Measurements from ENCODE around the gene LDLRAD3.
"Not testable (repeated sequence)": the region's sequence is repeated elsewhere in the genome, so short reads cannot be mapped to it uniquely, and the experiment has no call there.

Gene LDLRAD3

DNA sequence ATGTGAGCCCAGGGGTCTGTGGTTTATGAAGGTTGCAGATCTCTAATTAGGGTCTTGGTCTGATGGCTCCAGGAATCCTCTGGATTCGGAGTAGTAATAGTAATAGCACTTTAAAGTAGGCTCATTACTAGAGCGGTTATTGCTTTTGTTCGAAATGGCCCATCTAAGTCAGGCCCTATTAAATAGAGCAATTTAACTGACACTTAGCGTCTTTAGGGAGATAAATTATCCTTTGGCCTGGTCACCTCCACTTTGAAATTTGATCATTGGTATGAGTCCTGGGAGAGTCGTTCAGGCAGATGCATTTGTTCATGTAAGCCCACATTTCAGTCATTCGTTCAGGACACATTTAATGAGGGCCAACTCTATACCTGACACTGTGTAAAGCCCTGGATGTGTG lies 54.8 kb downstream of the LDLRAD3 start:
- DNase-seq = no peak

DNA sequence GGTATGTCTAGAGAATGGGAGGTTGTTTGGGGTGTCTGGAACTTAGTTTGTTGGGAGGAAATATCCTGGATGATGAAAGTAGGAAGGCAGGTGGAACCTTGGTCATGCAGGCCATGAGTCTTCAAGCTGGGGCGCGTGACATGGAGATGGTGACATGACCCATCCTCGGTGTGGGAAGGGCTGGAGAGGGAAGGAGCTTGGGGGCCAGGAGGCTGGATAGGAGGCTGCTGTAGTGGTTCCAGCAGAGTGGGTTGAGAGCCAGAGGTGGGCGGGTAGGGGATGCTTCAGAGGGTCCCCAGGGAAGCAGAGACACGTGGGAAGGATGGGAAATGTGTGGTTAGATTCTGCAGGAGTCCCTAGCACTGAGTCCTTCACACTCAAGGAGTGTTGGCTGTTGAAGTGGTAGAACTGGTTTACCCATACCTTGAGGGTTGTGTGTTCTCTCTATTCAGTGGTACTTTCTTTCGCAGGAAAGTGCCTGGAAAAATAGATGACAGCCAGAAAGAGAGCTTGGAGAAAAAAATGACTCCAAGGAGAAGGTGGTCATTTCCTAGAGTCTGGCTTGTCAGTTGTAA lies 56.8 kb downstream of the LDLRAD3 start:
- DNase-seq = no peak

DNA sequence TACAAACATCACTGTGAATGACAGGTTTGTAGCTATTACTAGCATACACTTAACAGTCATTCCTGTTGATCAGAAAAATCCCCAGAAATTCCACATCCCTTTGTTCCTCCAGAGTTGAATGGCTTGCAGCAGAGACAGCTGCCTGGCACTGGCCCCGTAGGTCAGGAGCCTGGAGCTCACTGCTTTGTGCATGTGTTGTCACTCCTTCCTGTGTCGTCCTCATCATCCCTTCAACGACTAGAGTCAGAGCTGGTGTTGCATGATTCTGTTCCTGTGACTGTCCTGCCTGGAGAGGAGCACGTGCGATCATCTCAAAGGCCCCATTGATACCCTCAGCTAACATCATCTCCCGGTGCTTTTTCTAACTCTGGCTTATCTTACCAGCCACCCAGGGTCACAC lies 58.3 kb downstream of the LDLRAD3 start:
- peak; percentile 38 for DNase-seq

DNA sequence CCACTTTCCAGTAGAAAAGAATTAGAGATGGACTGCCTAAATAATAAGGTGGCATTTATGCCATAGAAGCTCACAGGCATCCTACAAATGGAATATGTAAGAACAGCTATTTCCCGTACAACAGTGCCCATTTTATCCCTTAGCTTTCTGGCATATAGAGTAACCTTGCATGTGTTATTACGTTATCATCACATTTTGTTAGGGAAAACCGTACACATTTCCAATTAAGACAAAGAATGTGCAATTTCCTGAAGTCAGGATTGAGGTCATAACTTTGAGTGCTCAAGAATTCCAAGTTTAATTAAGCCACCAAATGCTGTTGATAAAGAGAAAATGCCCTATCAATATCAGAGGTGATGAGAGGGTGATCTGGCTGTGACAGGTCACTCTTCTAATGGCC lies 58.9 kb downstream of the LDLRAD3 start:
- DNase-seq = no peak

DNA sequence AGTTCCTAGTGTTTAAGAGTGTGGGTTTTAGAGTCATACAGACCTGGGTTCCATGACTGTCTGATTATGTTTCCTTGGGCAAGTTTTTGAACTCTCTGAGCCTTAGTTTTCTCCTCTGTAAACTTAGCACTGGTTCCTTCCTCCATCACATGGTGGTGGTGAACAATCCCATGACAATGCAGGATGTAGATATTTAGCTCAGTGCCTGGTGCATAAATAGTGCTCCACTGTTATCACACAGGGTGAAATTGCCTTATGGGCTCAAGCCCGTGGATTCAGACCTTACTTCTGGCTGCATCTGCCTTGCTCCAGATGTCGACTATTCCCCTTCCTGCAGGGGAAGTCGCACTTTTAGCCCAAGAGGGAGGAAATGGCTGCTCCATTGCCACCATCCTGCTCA lies 62.7 kb downstream of the LDLRAD3 start:
- no peak for DNase-seq

DNA sequence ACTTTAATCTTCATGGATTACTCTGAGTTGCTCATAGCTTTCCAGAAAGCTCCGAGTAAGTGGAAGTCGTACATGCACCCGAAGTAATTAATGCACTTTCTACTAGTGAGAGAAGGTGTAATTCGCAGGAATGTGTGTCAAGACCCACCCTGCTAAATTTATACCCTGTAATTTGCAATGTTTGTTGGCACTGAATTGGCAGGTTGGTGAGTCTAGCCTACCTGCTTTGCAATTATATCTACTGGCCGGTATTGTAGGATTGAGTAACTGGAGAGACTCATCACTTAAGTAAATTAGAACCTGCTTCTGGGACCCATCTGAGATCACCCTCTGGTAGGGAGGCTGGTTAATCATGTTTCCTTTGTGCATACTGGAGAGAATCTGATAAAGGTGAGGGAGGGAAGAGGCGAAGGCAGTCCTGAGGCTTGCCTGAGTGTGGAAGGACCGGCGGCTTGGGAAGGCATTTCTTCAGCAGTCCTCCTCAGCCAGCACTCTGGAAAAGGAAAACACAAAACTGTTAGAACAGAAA lies 63.3 kb downstream of the LDLRAD3 start:
- no peak for DNase-seq

DNA sequence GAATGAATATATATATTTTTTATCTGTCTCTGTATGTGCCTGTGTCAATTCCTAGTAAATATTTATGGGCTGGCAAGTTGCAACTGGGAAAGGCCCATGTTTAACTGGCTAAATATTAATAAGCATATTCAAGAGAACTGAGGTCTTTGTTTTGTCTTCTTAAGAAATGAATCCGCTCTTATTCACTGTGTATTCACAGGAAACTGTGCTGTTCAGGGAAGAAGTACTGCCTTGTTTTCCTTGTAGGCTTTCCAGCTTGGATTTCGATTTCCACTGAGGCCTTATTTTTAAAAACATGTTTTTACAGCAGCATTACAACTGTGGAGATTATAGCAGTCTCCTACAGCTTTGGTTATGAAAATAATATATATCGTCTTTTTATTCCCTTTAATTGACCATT lies 64.7 kb downstream of the LDLRAD3 start:
- DNase-seq = no peak

DNA sequence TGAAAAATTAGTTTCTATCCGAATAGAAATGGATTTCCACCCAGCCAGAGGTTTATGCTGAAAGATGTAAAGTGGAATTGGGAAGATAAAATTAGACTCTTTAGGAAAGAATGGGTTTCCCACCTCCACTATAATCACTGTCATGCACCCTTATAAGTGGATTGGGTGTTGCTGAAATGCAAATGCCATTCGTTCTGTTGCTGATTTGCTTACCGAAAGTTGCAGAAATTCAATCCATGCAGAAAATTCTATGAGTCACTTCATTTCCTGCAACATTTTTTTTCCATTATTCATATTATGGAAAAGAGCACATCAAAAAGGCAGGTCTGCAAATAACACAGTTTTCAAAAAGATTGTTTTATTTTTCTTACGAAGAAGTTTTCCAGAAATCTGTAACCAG lies 65.6 kb downstream of the LDLRAD3 start:
- DNase-seq = no peak

DNA sequence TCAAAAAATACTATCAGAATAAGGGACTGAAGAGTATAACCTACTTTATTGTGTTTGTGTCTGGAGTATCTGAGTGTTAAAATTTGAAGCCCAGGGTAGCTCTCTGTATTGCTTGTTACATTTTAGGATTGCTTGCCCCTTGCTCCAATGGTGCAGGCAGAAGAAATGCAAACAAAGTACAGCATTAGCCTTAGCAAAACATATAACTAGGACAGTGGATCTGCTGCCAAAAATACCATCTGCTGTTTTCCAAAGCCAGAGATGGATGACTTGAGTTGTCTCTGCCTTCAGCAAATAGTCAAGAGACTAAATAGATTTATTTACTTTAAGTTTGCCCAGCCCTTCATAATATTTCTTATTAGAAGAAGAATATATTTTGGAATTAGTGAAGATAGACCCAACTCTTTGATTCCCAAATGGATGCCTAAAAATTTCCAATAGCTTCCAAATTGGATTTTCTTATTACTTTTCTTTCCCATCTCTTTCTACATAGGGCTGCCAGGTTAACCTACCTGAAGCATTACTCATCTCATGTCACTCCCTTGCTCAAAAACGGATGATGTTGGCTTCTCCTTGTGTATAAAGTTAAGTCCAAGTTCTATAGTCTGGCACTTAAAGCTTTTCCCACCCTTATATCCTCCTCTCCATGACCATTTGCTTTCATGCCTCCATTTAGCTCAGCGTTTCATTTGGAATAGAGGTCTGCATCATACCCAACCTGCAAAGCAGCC lies 66.3 kb downstream of the LDLRAD3 start:
- DNase-seq = no peak

DNA sequence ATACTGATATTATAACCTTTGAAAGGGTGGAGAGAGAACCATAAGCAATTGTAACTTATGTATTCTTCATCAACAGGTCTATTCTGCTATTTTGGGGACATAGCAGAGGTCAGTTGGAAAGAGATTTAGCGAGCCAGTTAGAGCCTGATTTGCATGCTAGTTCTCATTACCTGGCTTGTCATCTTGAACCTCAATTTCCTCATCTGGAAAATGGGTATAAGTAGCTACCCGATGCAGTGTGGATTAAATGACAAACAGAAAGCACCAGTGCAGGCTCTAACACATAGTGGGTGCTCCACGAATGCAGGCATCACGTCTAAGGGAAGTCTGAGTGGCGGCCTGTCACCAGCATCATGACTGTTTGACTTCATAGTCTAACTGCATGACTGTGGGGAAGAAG lies 67.7 kb downstream of the LDLRAD3 start:
- no peak for DNase-seq

DNA sequence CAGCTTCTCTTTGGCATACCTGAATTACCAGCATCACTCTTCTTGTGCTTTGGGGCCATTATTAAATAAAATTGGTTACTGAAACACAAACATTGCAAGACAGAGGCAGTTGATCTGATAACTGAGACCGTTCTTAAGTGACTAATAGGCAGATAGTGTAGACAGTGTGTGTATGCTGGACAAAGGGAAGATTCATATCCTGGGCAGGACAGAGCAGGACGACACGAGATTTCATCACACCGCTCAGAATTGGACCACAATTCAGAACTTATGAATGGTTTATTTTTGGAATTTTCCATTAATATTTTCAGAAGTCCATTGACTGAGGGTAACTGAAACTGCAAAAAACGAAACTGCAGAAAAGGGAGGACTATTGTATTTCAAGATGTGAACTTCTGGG lies 68.6 kb downstream of the LDLRAD3 start:
- peak; percentile 29 for DNase-seq

DNA sequence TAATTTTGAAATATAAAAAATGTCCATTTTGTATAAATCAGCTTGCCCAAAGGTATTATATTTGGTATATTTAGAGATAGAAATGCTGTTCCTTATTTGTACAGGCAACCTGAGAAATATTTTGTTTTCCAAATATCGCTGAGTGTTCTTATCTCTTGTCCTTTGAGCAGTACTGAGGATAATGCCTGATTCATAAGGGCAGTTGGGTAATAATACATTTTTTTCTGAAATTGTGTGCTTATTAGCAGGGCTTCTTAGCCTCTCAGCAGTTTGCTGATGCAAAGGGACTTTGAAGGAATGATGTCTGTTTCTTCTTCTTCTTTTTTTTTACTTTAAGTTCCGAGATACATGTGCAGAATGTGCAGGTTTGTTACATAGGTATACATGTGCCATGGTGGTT lies 69.1 kb downstream of the LDLRAD3 start:
- peak; percentile 23 for DNase-seq

DNA sequence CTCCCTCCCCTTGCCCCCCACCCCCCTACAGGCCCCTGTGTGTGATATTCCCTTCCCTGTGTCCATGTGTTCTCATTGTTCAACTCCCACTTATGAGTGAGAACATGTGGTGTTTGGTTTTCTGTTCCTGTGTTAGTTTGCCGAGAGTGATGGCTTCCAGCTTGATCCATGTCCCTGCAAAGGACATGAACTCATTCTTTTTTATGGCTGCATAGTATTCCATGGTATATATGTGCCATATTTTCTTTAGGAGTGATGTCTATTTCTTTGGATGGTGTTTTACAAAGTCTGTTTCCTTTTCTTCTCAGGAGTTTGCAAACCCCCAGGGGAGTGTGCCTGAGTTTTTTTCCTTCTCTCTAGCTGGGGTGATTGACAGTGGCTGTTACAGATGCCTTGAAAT lies 69.6 kb downstream of the LDLRAD3 start:
- not testable (repeated sequence) for DNase-seq

DNA sequence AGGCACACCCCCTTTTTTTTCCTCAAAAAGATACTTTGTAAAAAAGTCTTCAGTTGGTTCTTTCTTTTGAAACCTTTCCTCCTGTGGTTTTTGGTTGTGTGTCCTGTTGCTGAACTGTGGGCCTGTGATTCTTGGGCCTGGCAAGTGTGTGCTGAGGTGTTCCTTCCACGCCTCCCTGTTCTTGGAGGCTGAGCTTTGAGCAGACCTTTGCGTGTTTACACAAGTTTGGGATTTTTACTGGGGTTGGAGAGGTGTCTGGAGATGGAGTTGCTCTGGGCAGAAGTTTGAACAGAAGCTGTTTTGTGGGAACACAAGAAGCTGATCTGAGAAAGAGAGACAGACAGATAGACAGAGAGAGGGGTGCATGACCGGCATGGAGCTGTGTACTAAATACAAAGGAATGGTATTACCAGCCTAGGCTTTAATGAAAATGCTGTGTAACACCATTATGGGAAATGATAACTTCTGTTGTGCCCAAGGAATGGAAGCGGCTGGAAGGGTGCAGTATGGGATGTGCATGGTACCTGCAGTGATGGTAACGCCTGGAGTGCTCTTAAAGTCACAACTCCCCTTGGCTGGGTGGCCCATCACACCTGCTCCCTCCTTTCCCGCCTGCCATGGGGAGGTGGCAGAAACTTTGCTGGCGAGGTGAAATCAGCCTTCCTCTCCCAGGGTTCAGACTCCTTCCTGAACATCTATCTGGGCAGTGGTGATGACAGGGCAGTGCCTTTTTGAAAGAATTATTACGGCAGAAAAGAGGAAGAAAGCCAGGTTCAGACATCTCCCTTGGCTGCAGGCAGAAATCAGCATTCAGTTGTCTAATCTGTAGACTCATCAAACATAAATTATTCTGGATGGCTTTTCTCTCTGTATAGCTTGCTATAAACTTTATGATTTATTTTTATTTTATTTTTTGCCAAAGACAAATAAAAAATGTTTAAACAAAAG lies 70.4 kb downstream of the LDLRAD3 start:
- DNase-seq = peak; percentile 32

DNA sequence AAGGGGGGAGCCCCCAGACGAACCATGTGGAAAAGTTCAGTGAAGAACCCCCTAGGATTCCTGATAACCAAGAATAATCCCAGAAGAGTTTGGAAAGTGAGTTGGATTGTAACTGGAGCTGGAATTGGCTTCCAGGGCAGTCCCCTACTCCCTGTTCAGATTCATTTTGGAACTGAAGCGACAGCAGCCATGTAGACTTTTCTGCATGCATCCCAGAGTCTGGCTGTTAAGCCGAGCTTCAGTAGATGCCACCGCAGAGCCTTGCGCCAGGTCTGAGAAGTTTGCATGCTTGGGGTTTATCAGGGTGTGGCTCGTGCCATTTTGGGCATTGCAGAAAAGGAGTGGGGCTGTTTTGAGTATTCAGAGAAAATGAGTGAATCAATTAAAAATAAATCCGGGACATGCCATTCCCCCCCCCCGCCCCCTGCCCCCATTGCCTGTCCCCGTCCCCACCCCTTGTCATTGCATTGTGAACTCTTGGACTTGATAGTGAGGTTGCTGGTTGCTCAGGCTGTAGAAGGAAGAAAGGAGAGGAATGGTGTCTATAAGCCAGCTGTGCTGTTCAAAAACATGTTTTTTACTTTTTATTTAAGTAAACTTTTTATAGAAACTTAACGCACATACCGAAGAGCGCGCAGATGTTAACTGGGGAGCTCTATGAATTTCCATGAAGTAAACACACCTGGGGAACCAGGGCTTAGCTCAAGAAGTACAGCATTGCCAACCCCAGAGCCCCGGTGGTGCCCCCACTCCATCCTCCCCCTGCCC lies 71.2 kb downstream of the LDLRAD3 start:
- DNase-seq = no peak

DNA sequence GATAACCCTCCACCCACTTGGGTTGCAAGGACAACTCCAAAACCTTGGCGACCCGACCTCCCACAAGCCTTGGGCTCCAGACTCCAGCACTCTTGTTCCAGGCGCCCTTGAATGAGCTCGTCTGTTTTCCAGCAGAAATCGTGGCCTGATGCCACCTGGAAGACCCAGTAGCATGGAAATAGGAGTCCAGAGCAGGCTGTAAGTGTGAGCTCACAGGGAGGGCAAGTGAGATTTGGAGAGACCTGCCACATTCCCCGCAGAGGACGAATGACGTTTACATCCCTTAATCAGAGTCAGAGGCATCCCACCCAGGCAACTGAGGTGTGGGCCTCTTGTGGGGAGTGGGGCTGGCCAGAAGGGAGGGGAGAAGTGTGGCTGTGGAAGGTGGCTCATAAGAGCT lies 71.9 kb downstream of the LDLRAD3 start:
- no peak for DNase-seq

DNA sequence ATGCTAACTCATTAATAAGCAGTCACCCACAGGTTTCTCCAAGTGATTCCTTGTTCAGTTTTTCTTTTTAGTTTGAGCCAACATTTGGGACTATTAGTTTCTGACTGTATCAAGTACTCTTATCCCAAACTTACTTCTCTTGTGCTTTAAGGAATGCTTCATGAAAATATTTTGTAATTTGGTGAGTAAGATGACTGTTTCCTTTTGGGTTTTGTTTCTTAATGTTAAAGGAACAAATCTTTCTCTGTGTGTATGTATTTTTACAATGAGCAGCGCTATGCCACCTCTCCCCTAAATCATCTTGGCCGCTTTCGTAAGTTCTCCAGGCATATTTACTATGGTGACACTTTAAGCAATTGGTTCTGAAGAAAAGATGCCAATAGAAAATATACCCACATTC lies 72.4 kb downstream of the LDLRAD3 start:
- DNase-seq = no peak

DNA sequence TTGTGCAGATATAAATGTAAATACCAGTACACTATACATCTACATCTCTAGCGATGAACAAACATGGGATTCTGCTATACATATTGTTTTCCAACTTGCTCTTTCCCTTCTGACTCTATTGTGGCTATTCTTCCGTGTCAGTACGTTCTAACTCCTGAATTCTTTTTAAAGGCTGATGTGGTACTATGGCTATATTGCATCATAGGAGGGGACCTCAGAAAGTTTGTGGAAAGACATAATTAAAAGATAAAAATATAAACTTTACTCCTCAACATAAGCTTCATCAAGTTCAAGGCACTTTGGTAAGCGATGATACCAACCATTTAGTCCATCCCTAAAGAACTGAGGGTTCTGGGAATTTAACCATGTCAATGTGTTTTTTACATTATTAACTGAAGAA lies 72.8 kb downstream of the LDLRAD3 start:
- DNase-seq = no peak

DNA sequence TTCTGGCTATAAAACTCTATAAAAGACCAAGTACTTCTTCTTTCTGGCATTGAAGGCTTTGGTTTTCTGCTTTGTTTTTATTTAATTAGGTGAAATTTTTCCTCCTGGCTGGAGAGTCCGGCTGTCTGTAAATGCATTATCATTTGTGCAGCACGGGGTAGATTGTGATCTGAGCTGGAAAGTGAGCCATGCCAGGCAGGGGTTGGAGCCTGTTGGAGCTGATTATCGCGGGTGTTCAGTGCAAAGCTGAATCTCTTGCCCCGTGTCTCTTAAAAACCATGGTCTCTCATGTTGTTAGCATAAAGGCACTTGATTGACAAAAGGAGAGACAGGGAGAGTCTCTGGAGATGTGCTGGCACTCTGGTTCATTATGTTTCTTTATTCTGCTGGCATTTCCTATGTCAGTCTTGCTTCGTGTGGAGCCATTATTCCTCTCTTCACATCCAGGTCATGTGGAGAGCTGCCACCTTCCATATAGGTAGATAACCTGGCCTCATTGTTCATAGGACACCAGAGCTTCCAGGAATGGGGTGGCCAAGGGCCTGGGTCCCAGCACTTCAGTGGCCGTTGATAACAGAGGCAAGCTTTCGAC lies 75.2 kb downstream of the LDLRAD3 start:
- DNase-seq = no peak

DNA sequence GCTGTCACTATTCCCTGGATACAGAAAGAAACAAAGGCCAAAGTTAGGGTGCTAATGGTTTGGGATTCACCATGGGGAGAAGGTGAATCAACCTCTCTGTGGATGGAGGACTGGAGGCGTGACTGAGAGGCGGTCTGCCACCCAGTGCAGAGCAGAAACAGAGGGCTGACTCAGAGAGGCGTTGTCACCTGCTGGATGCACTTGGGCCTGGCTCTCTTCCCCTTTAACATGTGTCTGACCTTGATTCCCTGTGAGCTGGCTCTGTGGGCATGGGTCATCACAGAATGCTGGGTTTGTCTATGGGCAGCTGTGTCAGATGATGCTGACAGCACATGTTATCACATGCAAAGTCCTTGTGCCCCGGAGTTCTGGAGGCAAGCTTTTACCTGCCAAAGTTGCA lies 75.9 kb downstream of the LDLRAD3 start:
- DNase-seq = no peak

DNA sequence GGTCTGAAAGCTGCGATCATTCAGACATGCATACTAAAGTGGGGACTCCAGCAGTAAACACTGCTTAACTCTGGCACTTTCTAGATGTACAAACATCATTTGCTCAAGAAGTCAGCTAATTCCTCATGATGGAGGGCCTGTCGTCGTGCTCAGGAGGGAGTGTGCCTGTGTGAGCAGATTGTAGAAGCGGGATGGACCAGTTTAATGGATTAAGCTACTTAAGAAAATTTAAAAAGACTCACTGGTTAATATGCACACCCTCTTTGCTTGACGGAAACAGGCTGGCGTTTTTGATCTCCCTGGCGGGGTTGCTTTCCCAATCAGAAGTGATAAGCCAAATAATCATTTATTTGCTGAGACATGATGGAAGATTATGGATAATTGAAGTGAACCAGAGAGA lies 79.0 kb downstream of the LDLRAD3 start:
- DNase-seq = no peak

DNA sequence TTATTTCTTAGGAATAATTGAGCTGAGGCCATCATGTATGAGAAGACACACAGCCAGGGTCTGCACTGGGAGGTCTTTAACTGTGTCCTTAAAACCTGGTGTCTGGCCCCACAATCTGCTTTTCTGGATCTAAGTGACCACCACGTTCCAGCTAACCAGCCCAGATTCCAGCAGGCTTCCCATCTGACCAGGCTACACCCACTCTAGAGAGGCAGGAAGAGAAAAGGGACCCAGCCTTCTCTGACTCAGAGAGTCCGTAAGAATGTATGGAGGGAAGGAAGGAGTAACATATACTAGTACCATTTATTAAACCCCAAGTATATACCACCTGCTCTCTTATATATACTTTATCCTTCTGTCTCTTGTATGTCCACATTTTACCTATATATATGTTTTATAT lies 80.1 kb downstream of the LDLRAD3 start:
- no peak for DNase-seq

DNA sequence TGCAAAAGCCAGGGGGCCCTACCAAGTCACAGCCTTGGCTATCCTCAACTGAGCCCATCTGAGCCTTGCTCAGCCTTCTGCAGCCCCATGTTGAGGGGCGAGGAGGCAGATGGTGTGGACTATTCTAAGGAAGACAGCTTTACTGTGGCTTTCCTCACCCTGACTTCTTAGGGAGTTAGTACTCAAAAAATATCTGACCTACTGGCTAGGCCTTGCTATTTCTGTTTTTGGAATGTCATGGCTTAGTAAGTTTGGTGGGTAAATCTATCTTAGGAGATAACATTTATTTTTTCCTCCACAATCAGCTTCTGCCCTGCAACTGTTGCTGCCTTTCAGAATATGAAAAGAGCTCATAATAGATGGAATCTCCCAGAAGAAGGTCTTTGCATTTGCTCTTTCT lies 80.9 kb downstream of the LDLRAD3 start:
- DNase-seq = no peak
